Dermis microvascular lymphatic vessel endothelial cell (primary cell): ENCODE measurements around the gene SLC29A4. TPM values are rescaled to one million over a fixed set of nuclear protein-coding genes. Genes with fewer than 3 reads are reported as not detected.
"Not testable (repeated sequence)": the region's sequence is repeated elsewhere in the genome, so short reads cannot be mapped to it uniquely, and the experiment has no call there.

Source experiments
- DNase-seq, 2 donors: peaks; one replicate each; pipeline versions ENCODE4 v3.0.0 to v3.0.0-alpha.2; 2010; ENCODE audit warnings: low read depth in 2 of 2
- total RNA-seq: library from RNA; depleted of rRNA; stranded (reverse); fragments of >200 nt; gene quantifications from 2 replicates; pipeline ENCODE4 v1.2.1, GENCODE V29; 2014

The SLC29A4 gene
- total RNA-seq, 1 donor from 2014 or later = 0.64 TPM

- not testable (repeated sequence) for DNase-seq
Measured at GRCh38 chr7:5274985-5275431, 7.7 kb upstream of the SLC29A4 start.

DNA sequence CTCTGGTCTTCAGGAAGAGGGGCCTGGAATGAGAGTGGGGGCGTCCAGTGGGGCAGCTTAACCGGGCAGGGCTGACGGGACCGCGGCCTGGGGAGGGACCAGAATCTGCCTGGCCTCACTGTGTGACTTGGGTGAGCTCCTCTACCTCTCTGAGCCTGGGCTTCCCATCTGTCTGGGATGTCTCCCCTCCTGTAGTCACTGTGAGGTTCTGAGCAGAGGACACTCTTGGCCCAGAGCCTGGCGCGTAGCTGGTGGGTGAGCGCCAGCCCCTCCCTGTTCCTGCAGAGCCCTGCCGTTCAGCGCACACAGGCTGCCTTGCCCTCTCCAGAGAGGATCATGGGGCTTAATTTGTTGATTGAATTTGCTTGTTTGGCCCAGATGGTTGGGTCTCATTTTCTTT is 7.2 kb upstream of the SLC29A4 start:
- not testable (repeated sequence) for DNase-seq

DNA sequence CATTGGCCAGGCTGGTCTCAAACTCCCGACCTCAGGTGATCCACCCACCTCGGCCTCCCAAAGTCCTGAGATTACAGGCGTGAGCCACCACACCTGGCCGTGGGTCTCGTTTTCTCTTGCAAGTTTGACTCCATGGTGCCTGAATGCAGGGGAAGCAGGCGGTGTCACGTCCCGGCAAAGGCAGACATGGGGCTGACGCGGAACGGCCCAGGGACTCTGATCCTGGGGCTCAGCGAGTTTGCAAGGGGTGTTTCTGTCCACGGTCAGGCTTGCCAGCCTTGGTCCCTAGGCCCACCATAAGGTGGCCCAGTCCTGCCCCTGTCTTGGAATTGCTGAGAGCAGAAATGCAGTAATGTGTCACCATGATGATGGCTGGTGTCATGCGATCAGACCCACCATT is 6.6 kb upstream of the SLC29A4 start:
- DNase-seq = not testable (repeated sequence)

GRCh38 chr7:5276611-5277010 is 6.1 kb upstream of the SLC29A4 start:
- no peak for DNase-seq

DNA sequence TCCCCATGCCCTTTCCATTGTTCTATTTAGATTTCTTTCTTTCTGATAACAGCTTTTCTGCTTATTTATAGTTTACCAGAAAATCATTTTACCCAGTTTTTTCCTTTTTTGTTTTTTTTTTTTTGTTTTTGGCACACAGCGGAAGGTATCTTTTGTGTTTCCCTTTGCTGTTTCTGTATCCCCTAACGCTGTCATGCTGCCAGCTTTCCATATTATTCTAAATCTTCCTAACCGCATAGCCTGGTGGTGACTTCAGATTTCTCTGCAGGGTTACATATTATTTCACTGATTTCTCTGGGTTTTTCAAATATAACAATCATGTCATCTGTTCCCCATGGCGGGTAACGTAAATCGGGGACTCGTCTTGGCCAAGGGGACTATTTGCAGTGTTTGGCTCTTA is 4.0 kb upstream of the SLC29A4 start:
- peak in 1 of 2 donors; percentile 37 for DNase-seq

DNA sequence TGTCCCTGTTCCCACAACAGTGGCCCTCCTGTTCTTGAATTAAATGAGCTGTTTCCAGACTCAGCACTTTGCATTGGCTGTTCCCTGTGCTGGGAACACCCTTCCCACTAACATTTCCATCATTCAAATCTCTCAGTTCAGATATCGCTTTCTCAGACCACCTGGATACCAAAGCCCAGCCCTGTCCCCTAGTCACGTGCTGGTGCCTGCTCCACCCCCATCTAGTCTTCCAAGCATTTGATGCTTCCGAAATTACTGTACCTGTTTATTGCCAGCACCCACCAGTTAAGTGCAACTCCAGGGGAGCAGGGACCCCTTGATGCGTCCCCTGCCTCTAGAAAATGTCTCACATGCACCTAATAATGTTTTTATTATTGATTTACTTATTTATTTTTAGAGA is 3.0 kb upstream of the SLC29A4 start:
- DNase-seq = no peak

DNA sequence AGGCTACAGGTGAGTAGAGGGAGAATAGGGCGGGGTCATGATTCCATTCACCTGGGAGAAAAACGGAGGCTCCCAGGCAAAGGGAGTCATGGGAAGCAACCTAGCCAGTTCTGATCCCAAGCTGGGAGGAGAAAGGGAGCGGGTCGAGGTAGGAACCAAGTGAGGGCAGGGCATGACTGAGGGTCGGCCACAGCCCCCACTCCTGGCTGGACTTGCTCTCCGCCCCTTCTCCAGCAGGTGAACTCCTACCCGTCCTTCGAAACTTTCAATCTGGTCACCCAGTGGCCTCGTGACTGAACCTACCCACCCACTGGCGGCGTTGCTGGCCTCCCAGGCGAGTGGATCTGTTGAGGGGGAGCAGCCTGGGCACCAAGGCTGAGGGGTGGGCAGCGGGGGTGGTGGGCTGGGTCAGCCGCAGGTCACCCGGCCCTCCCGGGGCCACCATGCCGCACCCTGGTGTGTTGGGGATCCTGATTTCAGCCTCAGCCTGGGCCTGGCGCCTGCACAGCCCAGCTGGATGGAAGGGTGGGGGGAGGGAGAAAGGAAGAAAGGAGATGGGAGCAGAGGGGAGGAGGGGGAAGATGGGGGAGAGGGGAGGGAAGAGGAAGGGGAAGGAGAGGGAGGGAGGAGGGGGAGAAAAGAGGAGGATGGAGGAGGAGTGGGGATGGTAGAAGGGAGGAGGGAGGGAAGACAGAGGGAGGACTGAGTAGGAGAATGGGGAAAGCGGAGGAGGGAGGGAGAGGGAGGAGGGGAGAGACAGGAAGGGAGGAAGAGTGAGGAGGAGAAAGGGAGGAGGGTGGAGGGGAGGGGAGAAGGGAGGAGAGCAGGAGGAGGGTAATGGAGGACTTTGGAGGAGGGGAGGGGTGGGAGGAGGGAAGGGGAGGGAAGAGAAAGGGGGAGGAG is 894 bp upstream of the SLC29A4 start:
- not testable (repeated sequence) for DNase-seq

DNA sequence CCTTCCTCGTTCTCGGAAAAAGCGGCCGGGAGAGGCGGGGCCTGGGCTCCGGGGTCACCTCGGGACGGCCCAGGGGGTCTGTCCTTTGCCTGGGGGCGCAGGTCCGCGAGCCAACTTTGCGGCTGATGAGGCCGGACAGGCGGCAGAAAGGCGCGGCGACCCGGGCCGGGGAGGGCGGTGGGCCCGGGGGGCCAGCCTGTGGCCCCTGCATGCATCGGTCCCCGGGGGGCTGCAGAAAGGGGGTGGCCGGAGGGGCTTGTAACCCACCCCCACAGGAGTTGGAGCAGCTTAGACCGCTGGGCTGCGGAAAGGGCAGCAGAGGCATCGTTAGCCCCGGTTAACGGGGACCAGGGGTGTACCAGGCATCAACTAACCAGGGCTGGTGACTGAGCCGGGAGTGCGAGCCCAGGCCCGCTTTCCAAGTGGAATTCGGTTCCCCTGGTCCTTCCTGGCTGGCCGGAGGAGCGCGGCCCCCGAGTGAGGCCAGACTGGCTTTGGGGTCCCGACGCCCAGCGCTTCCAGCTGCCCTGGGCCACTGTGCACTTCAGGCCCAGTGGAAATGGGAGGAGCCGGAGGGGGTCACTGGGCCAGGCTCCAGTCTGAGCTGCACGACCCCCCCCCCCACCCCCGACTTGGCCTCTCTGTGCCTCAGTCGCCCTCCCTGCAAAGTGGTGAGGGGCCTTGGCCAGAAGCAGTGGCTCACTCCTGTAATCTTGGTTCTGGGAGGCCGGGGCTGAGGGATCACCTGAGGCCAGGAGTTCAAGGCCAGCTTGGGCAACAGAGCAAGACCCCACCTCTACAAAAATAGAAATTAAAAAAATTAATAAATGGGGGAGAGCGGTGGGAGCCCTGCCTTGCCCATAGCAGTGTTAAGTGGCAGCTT is 919 bp downstream of the SLC29A4 start:
- DNase-seq = no peak

DNA sequence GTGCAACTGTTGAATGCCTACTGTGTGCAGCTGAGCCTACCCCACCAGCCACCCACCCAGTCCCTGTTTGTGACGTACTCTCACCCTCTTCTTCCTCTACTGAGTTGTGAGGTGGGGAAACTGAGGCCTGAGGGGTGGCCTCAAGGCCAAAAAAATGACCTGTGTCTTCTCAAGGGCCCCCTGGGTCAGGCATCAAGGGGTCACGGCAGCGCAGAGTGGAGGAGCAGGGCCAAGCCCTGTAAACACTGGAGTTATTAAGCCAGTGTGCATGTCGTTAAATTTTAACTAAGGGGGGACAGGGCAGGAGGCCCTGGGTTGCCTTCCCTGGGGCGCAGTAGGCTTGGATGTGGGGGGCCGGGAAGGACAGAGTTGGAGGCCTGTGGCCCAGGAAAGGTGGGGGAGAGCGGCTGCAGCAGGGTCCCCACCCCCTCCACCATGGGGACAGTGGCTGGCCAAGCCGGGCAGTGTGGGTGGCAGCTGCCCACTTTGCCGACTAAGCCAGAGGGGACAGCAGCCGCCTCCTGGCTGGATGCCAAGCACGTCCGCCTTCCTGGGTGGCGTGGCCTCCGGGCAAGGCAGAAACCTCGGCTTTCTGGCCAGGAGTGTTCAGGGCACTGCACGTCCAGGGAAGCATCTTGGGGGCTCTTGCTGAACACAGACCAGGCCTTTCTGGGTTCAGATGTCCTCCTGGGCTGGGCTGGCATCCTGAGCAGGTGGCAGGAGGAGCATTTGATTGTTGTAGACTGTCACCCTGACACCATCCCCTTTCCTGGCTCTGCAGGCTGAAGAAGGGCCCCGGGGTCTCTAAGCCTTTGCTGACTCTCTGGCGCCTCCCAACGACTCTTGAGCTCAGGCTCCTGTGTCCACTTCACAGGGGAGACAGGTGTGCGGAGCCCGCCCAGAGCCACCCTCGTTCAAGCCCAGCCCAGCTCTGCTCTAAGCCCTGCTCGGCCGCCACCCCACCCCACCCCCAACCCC is 1.9 kb downstream of the SLC29A4 start:
- DNase-seq = peak in 1 of 2 donors; percentile 32

GRCh38 chr7:5286933-5287332 is 4.2 kb downstream of the SLC29A4 start:
- DNase-seq = no peak

GRCh38 chr7:5287373-5287772 is 4.6 kb downstream of the SLC29A4 start:
- DNase-seq = not testable (repeated sequence)

GRCh38 chr7:5287802-5288201 is 5.1 kb downstream of the SLC29A4 start:
- no peak for DNase-seq

DNA sequence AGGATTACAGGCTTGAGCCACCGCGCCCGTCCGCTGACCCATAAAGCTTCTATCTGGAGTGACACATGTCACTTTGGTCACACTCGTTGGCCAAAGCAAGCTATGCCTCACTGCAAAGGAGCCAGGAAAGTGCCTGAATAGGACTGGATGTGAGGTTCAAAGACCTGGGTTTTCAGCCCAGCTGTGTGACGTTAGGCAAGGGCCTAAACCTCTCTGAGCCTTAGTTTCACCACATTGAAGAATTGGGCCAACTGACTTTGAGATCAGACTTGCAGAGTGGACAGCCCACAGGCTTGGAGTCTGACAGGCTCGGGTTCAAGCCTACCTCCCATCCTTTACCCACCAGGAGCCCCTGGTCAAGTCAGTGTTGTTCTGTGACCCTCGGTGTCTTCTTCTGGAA is 5.8 kb downstream of the SLC29A4 start:
- DNase-seq = not testable (repeated sequence)

DNA sequence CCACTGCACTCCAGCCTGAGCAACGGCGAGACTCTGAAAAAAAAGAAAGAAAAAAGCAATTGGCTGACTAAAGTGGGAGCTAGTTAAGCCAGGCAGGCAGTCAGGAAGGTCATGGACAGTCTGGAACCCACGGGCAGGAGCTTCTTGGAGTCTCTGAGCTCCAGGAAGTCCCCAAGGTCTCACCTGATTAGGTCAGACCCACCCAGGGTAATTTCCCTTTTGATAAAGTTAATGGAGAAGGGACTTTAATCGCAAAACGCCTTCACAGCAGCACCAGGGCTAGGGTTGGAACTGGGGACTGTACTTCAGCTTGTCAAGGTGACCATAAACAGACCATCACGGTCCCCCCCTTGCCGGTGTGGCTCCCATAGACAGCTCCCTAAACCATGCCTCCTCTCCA is 6.6 kb downstream of the SLC29A4 start:
- DNase-seq = no peak

DNA sequence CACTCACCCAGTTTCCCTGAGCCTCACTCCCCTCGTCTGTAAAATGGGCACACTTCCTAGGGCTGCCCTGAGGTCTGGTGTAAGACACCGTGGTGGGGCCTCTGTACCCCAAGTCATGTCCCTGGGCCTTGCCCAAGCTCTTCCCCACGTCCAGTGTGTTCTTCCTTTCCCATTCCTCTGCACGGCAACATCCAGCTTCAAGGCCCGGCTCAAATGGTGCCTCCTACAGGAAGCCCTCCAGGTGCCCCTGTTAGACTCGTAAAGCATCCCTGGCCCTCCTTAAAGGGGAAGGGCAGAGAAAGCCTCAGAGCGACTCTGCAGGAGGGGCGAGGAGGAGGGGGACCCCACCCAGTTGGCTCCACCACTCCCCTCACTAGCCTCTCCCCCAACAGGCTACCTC is 8.6 kb downstream of the SLC29A4 start:
- DNase-seq = no peak

- not testable (repeated sequence) for DNase-seq
Measured at GRCh38 chr7:5291711-5292335, 9.1 kb downstream of the SLC29A4 start.

- no peak for DNase-seq
Measured at GRCh38 chr7:5294169-5294987, 11.6 kb downstream of the SLC29A4 start.

GRCh38 chr7:5295039-5296014 is 12.6 kb downstream of the SLC29A4 start:
- DNase-seq = no peak
